OCI-LY7 (cell line): Measurements from ENCODE around the gene MRPL18. TPM values are rescaled to one million over a fixed set of nuclear protein-coding genes. Genes with fewer than 3 reads are reported as not detected.

Experiments used
- BruUV-seq: library from RNA; stranded (reverse); fragments of 400-500 nt; replicated peaks from 2 replicates; lab custom pipeline; 2021; lab: Mats Ljungman, UMichigan
- CTCF ChIA-PET: fragments of 300-600 bp; sonication (Branson Sonifier 250); formaldehyde crosslinking; loops from one replicate; lab custom pipeline; 2022; ENCODE audit warnings: antibody characterized with exemption; ENCODE audit not compliant: unreplicated experiment; lab: Charles Lee
- POLR2A ChIA-PET: fragments of 300-600 bp; sonication (Branson Sonifier 250); formaldehyde crosslinking; loops from one replicate; lab custom pipeline; 2022; ENCODE audit warnings: antibody characterized with exemption; lab: Charles Lee
- DNase-seq: peaks from one replicate; pipeline ENCODE4 v3.0.0-alpha.2; 2015; ENCODE audit warnings: low spot score
- H2AFZ ChIP-seq: fragments of 200-600 bp; sonication (generic), shearing (Covaris generic); 2 replicates; pipeline ENCODE4 v1.6.1; 2014; ENCODE audit warnings: mild to moderate bottlenecking, antibody characterized with exemption, low read length, moderate library complexity
- H3K27ac ChIP-seq: fragments of 200-600 bp; sonication (generic); 2 replicates; pipeline ENCODE4 v1.5.1; 2014; ENCODE audit warnings: mixed run types, low read depth, mild to moderate bottlenecking, moderate library complexity, low read length, inconsistent platforms; ENCODE audit not compliant: poor library complexity, severe bottlenecking
- H3K36me3 ChIP-seq: fragments of 200-600 bp; sonication (generic); 2 replicates; pipeline ENCODE4 v1.6.1; 2014; ENCODE audit warnings: mild to moderate bottlenecking, antibody characterized with exemption, low read length, moderate library complexity, mixed read lengths; ENCODE audit not compliant: insufficient read depth
- H3K4me1 ChIP-seq: fragments of 200-600 bp; sonication (generic); 2 replicates; pipeline ENCODE4 v1.5.1; 2014; ENCODE audit warnings: mild to moderate bottlenecking, low read length; ENCODE audit not compliant: insufficient read depth, poor library complexity, severe bottlenecking
- H3K4me2 ChIP-seq: fragments of 200-600 bp; sonication (generic); 2 replicates; pipeline ENCODE4 v1.6.1; 2014; ENCODE audit warnings: mild to moderate bottlenecking, low read length
- H3K4me3 ChIP-seq: fragments of 200-600 bp; sonication (generic); 2 replicates; pipeline ENCODE4 v1.5.1; 2014; ENCODE audit warnings: mild to moderate bottlenecking, low read depth, low read length; ENCODE audit not compliant: poor library complexity, severe bottlenecking
- H3K79me2 ChIP-seq: fragments of 200-600 bp; sonication (generic); 2 replicates; pipeline ENCODE4 v1.6.1; 2016; ENCODE audit warnings: low read depth, mild to moderate bottlenecking, low read length, moderate library complexity, mixed read lengths; ENCODE audit not compliant: insufficient read depth
- H3K9me2 ChIP-seq: fragments of 200-600 bp; sonication (generic); 2 replicates; pipeline ENCODE4 v1.6.1; 2016; ENCODE audit warnings: mild to moderate bottlenecking, low read length, mixed read lengths; ENCODE audit not compliant: insufficient read depth
- H3K9me3 ChIP-seq: fragments of 200-600 bp; sonication (generic); 2 replicates; pipeline ENCODE4 v1.6.1; 2014; ENCODE audit warnings: mild to moderate bottlenecking, mixed run types, low read length, mixed read lengths
- H4K20me1 ChIP-seq: fragments of 200-600 bp; sonication (generic); 2 replicates; pipeline ENCODE4 v1.6.1; 2014; ENCODE audit warnings: mild to moderate bottlenecking, antibody characterized with exemption, low read length, moderate library complexity, mixed read lengths; ENCODE audit not compliant: insufficient read depth
- CTCF ChIP-seq: fragments of 200-600 bp; sonication (generic); conservative IDR thresholded peaks from 2 replicates; pipeline ENCODE4 v1.5.1; 2014; ENCODE audit warnings: mild to moderate bottlenecking, antibody characterized with exemption, low read length, moderate library complexity, mixed read lengths
- EZH2phosphoT487 ChIP-seq: fragments of 200-600 bp; sonication (generic); IDR thresholded peaks from 2 replicates; pipeline ENCODE4 v1.6.1; 2018; ENCODE audit warnings: low read depth, borderline replicate concordance, mild to moderate bottlenecking, mixed run types, antibody characterized with exemption, low read length, moderate library complexity, mixed read lengths
- intact Hi-C: fragments of 100-400 bp; cut with micrococcal nuclease; formaldehyde crosslinking; loops from one replicate; pipeline ENCODE4 v1.10.0; 2022; ENCODE audit not compliant: unreplicated experiment
- total RNA-seq, 2 experiments: library from RNA; depleted of rRNA in 1 of 2; stranded (reverse); fragments of >200 nt in 1 of 2; shearing (Covaris generic) in 1 of 2; gene quantifications; 2 replicates each; pipeline ENCODE4 v1.2.3, GENCODE V29; 2014 to 2022

The MRPL18 gene
- total RNA-seq, 2 experiments from 2014 or later: 117 to 128 TPM

GRCh38 chr6:159829526-159829925 is 39.3 kb downstream of the MRPL18 start:
- H3K27ac ChIP-seq: peak overlapping the region; percentile 24
- peak; percentile 71 for DNase-seq
- no peaks in the 10 kb centered on the region for H3K36me3 ChIP-seq

GRCh38 chr6:159830501-159831372 is 40.5 kb downstream of the MRPL18 start:
- H4K20me1 ChIP-seq: no peaks in the 10 kb centered on the region
- peak overlapping the region; percentile 17; the same call in 1 of the 2 replicates for H2AFZ ChIP-seq
- no peak overlapping the region for H3K27ac ChIP-seq
- peaks cover 67% of the 10 kb centered on the region for H3K4me1 ChIP-seq
- H3K4me2 ChIP-seq: 0 out of 2 replicates have a peak overlapping the region, but pooled peaks have one; percentile 53
- no peaks in the 10 kb centered on the region for H3K79me2 ChIP-seq
- no peak for TF ChIP-seq EZH2phosphoT487
- no peak for TF ChIP-seq CTCF
- H3K9me2 ChIP-seq: no peaks in the 10 kb centered on the region
- no peaks in the 10 kb centered on the region for H3K9me3 ChIP-seq
- CTCF ChIA-PET: interaction anchor here (1.1 kb wide), 1 partner anchor 59 kb away, joined by 3 read pairs; no protein-coding TSS in a partner anchor
- BruUV-seq: no TSS peak
- POLR2A ChIA-PET: interaction anchor here (0.6 kb wide), 1 partner anchor 23 kb away, joined by 4 read pairs; no protein-coding TSS in a partner anchor
- intact Hi-C loops: no loop called here
- H3K4me3 ChIP-seq: no peak overlapping the region
- H3K36me3 ChIP-seq: no peaks in the 10 kb centered on the region
- DNase-seq: no peak

More at GRCh38 chr6:159829526-159829925, 39.3 kb downstream of the MRPL18 start:
- CTCF ChIA-PET: interaction anchor here (1.1 kb wide), 1 partner anchor 60 kb away, joined by 3 read pairs; no protein-coding TSS in a partner anchor
- Histone ChIP-seq H3K9me2 (no peaks in the 10 kb centered on the region), H3K79me2 (no peaks in the 10 kb centered on the region), H2AFZ (peak overlapping the region; percentile 78; the same call in 1 of the 2 replicates), H3K4me2 (peak overlapping the region; percentile 53), H3K4me3 (peak overlapping the region; percentile 9), H3K4me1 (peaks cover 60% of the 10 kb centered on the region), H4K20me1 (no peaks in the 10 kb centered on the region), H3K9me3 (no peaks in the 10 kb centered on the region)
- no TSS peak for BruUV-seq
- POLR2A ChIA-PET: interaction anchor here (0.5 to 1.3 kb wide), 9 partner anchors 12 to 314 kb away, joined by 3 to 7 read pairs (median 3); partner anchors contain the start of genes MRPL18 and TCP1
- intact Hi-C loops: no loop called here
- TF ChIP-seq CTCF (no peak), EZH2phosphoT487 (no peak)
